ENCODE measurements around the gene CEP104. TPM values are rescaled to one million over a fixed set of nuclear protein-coding genes. Genes with fewer than 3 reads are reported as not detected.
A peak's percentile ranks its signal among the peaks of the same experiment; 100 is the strongest.

The CEP104 gene
- total RNA-seq, 1 experiment from 2014 or later, result 34.3 TPM

DNA sequence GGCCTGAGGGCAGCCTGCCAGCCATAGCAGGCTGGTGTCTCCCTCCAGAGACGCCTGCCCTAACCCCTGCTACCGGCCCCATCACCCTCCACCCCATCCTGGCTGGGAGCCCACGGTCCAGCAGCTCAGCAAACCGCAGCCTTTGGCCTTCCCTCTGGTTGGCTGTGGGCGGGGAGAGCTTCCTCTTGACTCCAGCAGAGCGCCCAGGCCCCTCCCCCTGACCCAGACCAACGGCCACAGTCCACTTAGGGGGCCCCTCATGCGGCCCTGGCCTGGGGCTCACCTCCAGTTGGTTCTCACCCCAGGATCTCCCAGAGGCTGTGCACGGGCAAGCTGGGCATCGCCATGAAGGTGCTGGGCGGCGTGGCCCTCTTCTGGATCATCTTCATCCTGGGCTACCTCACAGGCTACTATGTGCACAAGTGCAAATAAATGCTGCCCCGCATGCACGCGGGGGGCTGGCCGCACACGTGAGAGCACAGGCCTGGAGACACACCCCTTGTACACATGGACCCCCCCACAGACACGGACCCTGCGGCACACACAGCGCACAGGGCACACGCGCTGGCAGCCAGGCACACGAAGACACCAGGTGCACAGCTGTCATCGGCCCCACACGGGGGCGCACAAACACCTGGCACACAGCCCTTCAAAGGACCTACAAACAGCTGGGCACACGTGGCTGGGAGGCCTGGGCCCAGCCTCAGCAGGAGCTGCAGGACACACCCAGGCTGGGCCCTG, 81.4 kb downstream of the CEP104 start:
- peaks cover 14% of the 10 kb centered on the region for H3K36me3 Mint-ChIP-seq (ENCODE audit: insufficient read depth, unreplicated experiment)
- peak; percentile 38 for DNase-seq
- H3K4me3 Mint-ChIP-seq (ENCODE audit: low read depth, unreplicated experiment), result no peak overlapping the region
- no peak overlapping the region for H3K27ac Mint-ChIP-seq (ENCODE audit: unreplicated experiment)
- BruUV-seq (replicated peaks), result no TSS peak
- no peaks in the 10 kb centered on the region for H3K27me3 Mint-ChIP-seq (ENCODE audit: unreplicated experiment)
- CTCF ChIA-PET, result interaction anchor here (0.6 to 1.1 kb wide), 2 partner anchors 18 kb away, joined by 3 read pairs; no protein-coding TSS in a partner anchor
- TF ChIP-seq CTCF (IDR thresholded peaks at IDR 0.05; ENCODE audit: unreplicated experiment), result peak; percentile 29
- H3K9me3 Mint-ChIP-seq (ENCODE audit: low read depth, unreplicated experiment), result no peaks in the 10 kb centered on the region
- intact Hi-C loops (cut with micrococcal nuclease; ENCODE audit: unreplicated experiment), result no loop called here
- no peaks in the 10 kb centered on the region for H3K4me1 Mint-ChIP-seq (ENCODE audit: low read depth, unreplicated experiment)

DNA sequence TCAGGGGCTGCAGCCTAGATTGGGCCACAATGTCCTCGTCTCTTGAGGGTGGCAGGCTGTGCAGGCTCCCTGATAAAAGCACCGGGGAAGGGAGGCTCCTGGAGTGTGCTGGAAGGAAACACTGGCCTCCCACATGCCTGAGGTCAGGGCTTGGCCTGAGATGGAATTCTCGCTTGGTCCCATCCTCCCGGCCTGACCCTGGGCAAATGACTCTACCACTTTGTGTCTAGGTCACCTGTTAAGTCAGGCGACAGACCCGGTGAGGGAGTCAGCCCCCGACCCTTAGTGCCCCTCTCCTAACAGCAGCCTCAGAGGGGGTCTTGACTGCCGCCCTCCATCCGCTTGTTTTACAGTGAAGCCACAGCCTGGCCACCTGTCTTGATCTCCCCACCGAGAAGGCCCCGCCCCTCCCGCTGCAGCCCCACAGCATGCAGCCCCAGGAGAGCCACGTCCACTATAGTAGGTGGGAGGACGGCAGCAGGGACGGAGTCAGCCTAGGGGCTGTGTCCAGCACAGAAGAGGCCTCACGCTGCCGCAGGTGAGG, 82.0 kb downstream of the CEP104 start:
- H3K4me3 Mint-ChIP-seq (ENCODE audit: low read depth, unreplicated experiment), result no peak overlapping the region
- DNase-seq, result no peak
- no peaks in the 10 kb centered on the region for H3K4me1 Mint-ChIP-seq (ENCODE audit: low read depth, unreplicated experiment)
- H3K9me3 Mint-ChIP-seq (ENCODE audit: low read depth, unreplicated experiment), result no peaks in the 10 kb centered on the region
- peaks cover 8% of the 10 kb centered on the region for H3K36me3 Mint-ChIP-seq (ENCODE audit: insufficient read depth, unreplicated experiment)
- no peak overlapping the region for H3K27ac Mint-ChIP-seq (ENCODE audit: unreplicated experiment)
- intact Hi-C loops (cut with micrococcal nuclease; ENCODE audit: unreplicated experiment), result no loop called here
- H3K27me3 Mint-ChIP-seq (ENCODE audit: unreplicated experiment), result no peaks in the 10 kb centered on the region
- CTCF ChIA-PET, result no interaction called here
- BruUV-seq (replicated peaks), result no TSS peak
- no peak for TF ChIP-seq CTCF (IDR thresholded peaks at IDR 0.05; ENCODE audit: unreplicated experiment)

DNA sequence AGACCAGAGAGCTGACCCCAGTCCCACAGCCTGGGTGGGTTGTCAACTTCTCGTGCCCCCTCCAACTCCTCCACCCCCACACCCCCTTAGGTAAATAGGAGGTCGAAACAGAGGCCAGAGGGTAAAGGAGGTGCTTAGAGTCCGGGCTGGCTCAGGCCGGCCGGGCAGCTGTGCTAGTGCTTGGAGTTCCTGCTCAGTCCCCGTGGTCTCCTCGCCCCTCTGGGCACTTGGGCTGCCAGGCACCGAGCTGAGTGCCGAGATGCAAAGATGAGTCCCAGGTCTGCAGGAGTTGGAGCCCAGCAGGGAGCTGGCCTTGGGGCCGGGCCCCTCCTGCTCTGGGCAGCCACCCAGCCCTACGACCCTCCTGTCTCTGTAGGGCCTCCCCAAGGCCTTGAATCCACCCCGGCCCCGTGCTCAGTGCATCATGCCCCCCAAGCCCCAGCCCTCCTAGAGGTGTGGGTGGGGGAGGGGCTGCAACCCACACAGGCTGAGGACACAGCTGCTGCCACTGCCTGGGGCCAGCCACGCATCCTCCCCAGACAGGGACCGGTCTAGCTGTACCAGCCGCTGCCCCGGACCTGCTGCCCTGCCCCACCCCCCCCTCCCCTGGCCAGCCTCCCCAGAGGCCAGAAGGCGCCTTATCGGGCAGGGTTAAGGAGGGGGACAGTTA, 82.6 kb downstream of the CEP104 start:
- CTCF ChIA-PET, result no interaction called here
- TF ChIP-seq CTCF (IDR thresholded peaks at IDR 0.05; ENCODE audit: unreplicated experiment), result no peak
- H3K4me1 Mint-ChIP-seq (ENCODE audit: low read depth, unreplicated experiment), result no peaks in the 10 kb centered on the region
- no peak for DNase-seq
- H3K9me3 Mint-ChIP-seq (ENCODE audit: low read depth, unreplicated experiment), result no peaks in the 10 kb centered on the region
- intact Hi-C loops (cut with micrococcal nuclease; ENCODE audit: unreplicated experiment), result no loop called here
- no peak overlapping the region for H3K4me3 Mint-ChIP-seq (ENCODE audit: low read depth, unreplicated experiment)
- H3K27me3 Mint-ChIP-seq (ENCODE audit: unreplicated experiment), result no peaks in the 10 kb centered on the region
- H3K36me3 Mint-ChIP-seq (ENCODE audit: insufficient read depth, unreplicated experiment), result peaks cover 2% of the 10 kb centered on the region
- no TSS peak for BruUV-seq (replicated peaks)
- no peak overlapping the region for H3K27ac Mint-ChIP-seq (ENCODE audit: unreplicated experiment)

DNA sequence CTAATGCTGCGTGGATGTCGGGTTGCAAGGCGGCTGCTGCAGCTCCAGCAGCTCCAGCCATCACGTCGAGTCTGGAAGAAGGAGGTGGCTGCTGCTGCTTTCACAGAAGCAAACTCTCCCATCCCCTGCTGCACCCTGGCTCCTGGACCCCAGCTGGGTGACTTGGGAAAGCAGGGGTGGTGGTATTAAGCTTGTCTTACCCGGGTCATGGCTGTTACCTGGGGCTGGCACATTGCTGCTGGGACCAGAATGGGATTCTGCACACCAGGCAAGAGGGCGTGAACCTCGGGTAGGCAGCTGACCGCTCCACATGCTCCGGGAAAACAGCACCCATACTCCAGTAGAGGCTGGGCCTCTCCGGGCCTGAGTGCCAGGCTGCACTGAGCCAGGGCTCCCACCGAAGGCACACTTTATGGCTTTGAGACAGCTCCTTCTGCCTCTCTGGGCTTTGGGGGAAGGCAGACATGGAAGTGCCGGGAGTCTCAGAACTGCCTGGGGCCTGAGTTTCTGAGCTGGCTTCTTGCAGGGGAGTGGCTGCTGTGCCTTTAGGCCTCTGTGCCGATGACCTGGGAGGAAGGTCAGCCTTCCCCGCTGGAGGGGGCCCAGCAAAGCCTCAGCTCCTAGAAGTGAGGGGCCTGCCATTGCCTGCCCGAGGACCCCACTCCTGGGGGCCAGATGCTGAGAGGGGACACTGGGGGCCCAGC, 83.3 kb downstream of the CEP104 start:
- H3K27ac Mint-ChIP-seq (ENCODE audit: unreplicated experiment), result no peak overlapping the region
- no peaks in the 10 kb centered on the region for H3K36me3 Mint-ChIP-seq (ENCODE audit: insufficient read depth, unreplicated experiment)
- TF ChIP-seq CTCF (IDR thresholded peaks at IDR 0.05; ENCODE audit: unreplicated experiment), result no peak
- no peaks in the 10 kb centered on the region for H3K9me3 Mint-ChIP-seq (ENCODE audit: low read depth, unreplicated experiment)
- intact Hi-C loops (cut with micrococcal nuclease; ENCODE audit: unreplicated experiment), result no loop called here
- peak overlapping the region; percentile 71 for H3K4me3 Mint-ChIP-seq (ENCODE audit: low read depth, unreplicated experiment)
- no peaks in the 10 kb centered on the region for H3K4me1 Mint-ChIP-seq (ENCODE audit: low read depth, unreplicated experiment)
- no peak for DNase-seq
- H3K27me3 Mint-ChIP-seq (ENCODE audit: unreplicated experiment), result no peaks in the 10 kb centered on the region
- no TSS peak for BruUV-seq (replicated peaks)
- CTCF ChIA-PET, result no interaction called here
